ENCODE data around the gene TTLL5.
"Not testable (repeated sequence)": the region's sequence is repeated elsewhere in the genome, so short reads cannot be mapped to it uniquely, and the experiment has no call there.

The TTLL5 gene

DNA sequence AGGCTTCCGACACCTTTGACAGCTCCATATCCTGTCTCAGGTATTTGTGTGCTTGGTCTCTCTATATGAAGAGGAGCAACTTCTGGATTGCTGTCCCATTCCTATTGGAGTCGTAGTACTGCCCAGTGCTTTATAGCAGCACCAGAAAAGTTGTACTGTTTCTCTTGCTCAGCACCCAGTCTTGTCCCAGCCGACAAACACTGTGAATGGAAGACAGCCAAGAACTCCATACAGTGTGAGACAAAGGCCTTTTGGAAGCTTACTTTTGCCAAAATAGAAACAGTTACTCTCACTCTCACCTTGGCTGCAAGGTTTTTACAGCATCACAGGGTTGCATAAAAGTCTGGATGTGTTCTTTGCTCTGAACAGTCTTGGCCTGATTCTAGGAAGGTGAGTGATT, 215.5 kb downstream of the TTLL5 start:
- no peak for DNase-seq

DNA sequence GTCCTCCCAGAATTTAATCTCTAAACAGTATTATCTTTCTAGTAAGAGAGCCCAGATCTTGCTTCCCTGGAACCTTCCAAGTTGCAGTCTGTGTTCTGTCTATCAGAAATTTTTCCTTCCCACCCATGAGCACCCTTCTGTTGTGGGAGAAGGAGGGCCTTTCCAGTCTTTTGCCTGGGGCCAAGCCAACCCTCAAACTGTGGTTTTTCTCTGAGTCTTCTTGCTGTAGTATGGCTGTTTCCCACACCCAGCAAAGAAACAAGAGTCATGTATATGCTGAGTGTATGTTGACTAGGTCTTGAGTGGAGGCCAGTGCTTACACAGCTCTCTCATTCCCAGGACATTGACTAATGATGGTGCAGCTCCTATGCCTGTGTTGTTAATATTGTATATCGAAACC, 216.2 kb downstream of the TTLL5 start:
- DNase-seq, result no peak

DNA sequence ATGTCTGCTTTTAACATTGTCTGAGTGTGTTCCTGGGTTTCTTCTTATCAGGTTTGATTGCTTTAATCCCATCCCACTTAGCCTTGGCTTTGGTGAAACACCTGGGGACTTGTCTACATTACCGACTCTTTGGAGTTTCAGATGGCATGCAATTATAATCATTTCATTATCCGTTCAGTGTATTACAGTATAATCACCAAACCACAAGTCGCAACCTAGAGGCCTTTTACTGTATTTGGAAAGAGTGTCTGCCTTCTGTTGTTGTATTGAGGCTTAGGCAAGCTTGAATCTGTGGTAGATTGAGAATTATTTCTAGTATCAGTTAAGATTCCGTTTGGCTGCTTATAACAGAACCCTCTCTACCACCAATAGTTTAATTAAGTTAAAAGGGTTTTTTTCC, 216.8 kb downstream of the TTLL5 start:
- no peak for DNase-seq

DNA sequence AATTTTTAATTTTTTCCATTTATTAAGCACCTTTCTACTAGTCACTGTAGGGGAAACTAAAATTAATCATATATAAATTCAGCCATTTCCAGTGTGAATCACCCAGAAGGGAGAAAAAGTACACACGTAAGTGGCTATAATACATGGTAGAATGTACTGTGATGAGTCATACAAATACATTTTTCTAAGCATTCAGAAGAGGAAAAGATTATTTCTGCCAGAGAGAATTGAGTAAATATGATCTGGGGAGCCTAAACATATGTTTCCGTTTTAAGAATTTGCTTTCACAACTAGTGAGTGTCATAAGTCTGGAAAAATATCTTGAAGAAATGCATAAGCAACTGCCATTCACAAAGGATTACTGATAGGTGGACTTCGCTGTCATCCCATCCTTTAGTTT, 218.0 kb downstream of the TTLL5 start:
- peak in 1 of 2 donors; percentile 1 for DNase-seq

DNA sequence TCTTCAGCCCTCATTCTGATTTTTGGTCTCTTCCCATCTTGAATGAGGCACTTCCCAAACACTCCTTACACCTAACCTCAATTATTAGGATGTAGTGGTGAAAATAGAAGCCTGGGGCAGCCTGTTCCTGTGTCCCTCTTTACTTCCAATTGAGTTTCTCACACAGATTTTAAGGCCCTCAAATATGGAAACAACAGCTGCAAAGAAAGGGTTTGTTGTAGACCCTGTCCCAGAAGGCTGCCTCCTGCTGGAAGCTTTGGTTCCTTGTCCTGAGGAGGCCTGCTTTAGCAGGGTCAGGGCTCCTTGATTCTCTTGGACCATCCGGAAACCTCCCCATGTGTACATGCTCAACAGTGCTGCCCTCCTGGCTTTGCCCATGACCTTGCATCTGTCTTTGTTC, 219.5 kb downstream of the TTLL5 start:
- DNase-seq, result no peak

DNA sequence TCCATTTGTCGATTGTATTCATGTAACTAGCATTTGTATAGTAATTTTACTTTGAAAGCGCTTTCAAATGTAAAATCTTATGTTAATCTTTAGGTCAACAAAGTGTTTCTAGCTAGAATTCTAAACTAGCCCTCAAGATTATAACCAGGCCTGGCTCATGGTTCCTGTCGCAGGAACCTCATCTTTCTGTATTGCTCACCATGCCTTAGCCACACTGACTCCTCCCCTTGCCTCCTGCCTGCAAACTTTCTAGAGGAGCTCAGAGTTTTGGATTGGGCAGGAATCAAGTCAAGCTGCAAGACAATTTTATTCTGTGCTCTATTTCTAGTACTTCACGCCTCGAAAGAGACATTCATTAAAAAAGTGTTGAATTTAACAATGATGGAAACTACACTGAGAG, 220.9 kb downstream of the TTLL5 start:
- no peak for DNase-seq

DNA sequence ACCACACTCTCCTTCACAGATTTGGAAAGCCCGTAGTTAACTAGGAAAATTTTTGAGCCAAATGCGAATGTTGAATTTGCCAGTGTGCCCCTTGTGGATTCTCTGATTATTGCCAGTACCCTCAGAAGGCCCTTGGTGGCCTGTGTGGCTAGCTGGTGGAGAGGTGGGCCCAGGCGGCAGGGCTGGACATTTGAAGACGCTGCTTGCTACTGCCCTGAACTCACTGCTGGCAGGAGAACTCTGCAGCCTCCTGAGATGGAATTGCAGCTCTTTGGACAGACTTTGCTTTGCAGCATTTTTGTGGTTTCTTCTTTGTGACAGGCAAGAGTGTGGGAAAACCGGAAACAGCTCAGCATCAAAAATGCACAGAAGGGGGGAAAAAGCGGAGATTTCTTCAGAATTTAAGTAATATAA, 223.2 kb downstream of the TTLL5 start:
- DNase-seq, result no peak

DNA sequence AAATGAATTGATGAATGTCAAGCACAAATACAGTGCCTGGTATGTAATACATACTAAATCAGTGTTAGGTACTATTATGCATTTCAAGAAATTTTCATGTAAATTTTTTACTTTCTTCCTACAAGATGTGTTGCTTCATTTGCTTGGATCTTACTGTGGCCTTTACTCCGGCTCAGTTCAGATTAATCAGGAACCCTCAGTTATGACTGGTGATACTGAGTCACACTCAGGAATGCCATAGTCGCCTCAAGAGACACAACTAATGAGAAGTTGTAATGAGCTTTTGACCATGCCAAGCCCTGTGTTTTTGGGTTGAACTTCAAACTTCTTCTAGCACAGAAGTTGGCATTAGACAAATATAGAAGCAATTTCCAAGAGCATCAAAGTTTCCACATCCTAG, 224.8 kb downstream of the TTLL5 start:
- no peak for DNase-seq

DNA sequence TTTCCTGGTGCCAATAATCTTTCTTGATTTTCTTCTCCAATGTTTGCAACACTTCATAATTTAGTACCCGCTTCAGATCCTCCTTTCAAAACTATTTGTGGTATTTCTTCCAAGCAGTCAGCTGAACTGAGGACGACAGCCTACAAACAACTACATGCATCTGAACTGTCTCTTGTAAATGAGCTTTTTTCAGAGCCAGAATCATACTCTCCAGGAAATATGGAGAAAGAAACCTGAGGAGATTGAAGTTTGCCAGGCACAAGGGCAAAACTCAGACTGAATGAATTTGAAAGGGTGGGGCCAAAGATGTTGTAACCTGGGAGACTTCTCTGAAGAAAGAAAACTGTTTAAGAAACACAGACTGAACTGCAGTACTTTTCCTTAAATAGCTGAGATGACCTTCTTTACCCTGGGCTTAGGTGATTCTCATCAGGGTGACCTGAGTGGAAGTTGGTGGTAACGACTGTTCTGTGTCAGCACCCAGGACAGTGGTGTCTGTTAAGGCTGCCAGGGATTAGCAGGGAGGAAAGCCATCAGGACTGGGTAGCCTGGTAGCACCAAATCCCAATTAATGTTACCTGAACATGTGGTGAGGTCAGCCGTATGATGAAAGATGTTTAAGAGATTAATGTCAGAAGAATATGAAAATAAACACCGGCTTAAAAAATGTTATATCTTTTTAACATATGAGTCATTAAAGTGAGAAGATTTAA, 225.7 kb downstream of the TTLL5 start:
- DNase-seq, result no peak

DNA sequence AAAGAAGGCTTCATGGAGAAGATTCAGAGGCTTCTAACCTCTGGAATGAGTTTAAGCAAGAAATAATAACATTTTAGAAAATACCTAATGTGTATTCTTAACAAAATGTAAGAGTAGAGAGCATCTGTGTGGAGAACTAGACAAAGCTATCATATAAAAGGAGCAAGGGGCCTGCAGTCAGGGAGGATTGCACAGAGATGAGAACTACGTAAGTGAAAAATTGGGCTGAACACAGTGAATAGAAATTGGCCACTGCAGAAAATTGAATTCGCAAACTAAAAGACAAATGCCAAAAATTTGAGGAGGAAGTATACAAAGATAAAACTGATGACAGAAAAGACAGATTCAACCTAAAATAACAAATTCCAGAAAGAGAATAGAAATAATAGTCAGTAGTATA, 227.9 kb downstream of the TTLL5 start:
- DNase-seq, result no peak

DNA sequence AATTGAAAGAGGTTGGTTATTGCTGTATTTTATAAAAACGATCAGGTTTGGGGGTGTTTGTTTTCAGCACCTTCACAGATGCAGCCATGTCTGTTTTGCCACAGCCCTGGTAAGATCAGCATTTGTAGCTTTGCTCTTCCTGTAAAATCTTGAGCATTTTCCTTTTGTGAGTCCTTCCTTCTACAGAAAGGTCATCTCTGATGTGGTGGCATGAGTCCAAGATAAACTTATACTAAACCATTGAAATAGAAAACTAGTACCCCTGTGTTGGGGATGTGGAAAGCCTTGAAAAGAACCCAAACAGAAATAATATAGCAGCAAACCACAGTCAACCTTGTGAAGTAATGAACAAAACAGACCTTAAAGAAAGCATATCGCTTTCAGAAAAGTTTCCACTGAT, 235.3 kb downstream of the TTLL5 start:
- DNase-seq, result no peak

DNA sequence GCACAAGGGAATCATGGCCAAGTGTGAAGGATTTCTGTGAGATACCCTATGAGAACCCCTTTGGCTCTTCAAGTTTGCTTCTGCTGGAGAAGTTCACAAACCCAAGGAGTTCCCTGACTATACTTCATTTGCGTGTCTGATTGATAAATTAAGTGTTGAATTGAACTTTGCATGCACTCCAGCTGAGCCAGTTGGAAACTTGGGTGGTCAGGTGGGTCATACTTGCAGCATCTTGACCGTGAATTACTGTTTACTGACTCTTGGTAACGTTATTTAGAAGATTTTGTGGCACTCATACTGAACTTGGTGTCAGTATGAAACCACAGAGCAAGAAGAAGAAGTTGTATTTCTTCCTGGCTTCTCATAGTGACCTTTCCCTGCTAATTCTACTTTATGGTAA, 243.3 kb downstream of the TTLL5 start:
- DNase-seq, result no peak

DNA sequence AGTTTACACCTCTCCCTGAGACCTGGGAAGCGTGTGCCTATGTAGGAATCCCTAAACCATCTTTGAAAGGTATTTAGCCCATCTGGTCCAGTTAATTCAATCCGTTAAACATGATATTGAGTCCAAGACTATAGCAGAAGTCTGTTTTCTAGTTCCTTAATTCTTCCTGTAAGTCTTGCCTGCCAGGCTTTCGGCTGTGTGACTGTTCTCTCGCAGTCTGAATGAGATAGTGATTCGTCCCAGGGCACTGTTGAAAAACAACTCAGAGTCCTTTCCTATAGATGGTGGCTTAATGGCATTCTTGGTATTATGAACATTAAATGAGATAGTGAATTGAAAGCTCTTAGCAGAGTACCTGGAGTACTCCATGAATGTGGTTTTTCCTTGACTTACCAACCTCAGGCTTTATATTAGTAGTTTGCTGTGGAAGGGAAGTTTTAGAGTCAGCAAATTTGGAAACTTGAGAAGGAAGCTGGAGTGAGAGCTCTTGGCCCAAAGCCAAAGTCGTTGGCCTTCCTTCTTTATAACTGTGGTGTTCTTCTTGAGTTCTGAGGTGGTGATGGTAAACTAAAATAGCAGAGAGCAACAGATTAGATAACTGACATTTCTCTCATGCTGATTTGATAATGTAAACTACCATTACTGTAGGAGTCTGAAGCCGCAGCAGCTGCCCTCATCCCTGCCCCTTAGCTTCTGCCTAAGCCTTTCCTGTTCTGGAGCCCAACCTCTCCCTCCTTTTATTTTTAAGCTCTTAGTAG, 244.3 kb downstream of the TTLL5 start:
- DNase-seq, result no peak

DNA sequence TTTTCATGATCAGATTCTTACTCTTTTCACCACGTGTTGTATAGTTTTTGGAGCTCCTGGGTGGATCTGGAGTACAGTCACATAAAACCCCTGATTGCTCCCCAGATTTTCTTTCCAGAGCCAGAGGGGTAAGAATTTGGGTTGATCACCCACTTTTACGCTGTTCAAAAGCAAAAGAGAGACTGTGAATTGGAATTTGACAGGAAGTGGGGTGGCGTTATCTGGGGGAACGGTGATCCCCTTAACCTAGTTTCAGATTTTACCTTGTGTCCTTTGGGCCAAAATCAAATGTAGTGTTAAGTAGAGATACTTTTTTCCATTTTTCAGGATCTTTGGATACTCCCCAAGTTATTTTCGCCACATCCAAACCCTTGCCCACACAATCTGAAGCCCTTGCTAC, 245.2 kb downstream of the TTLL5 start:
- DNase-seq, result no peak

DNA sequence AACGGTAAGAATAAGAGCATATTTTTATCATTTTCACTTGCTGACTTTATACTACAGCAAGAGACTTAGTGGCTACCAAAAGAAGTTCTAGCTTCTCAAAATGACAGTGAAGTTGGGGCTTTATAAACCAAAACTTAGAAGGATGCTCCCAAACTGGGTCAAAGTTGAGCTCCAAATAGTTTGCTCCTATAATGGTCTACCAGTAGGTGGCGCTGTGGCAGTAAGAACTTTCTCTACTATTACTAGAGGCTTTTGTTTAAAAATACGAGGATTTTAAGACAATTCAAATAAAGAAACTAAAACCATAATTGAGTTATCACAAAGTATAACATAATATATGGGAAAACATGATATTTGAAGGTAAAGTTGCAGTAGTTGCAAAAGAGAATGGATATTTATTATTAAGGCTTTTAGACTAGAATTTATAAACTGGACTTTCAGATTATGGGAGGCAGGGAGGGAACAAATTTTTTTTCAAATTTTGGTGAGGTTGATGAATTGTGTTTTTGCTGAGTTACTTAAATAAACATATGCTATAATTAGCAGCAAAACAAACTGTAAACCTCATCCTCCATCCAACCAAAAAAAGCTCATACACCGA, 245.7 kb downstream of the TTLL5 start:
- DNase-seq, result peak; percentile 54 to 66

DNA sequence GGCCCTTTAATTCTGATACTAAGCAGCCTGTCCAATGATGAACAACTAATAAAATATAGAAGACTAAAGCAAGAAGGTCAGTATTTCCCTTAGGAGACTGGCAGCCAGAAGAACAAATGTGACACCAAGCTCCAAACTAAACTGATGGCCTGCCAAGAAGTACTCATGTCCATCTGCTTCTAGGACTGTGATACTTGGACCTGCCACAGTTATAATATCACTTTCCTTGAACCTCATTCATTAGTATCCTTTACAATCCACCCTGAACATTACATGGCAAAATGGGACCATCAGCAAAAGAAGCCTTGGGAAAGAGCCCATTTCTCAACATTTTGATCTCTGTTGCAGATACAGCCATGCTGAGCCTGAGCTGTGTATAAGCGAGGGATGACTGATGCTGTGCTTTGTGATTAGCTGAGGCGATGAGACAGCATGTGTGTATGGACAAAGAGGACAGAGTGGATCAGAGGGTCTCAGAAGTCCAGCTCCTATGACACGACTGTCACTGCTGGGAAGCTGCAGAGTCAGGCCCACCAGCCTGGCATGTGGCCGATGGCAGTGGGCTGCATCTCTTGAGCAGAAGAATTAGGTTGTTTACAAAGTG, 246.8 kb downstream of the TTLL5 start:
- no peak for DNase-seq

DNA sequence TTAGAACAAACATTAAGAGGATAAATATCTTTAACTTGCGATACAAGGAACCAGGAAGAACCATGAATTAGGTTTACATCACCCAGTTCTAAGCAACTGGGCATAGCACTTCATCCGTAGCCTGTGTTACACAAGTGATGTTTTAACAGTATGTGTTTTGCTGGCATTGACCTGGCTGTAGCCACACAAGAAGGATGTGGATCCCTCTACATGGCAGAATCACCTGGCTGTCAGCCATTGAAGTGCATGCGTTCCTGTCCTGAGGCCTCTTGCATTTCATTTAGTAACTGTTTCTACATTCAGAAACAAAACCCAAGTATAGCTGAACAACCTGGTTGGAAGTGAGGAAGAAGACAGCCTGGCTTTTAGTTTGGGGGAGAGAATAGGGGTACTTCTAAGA, 248.6 kb downstream of the TTLL5 start:
- DNase-seq, result no peak

DNA sequence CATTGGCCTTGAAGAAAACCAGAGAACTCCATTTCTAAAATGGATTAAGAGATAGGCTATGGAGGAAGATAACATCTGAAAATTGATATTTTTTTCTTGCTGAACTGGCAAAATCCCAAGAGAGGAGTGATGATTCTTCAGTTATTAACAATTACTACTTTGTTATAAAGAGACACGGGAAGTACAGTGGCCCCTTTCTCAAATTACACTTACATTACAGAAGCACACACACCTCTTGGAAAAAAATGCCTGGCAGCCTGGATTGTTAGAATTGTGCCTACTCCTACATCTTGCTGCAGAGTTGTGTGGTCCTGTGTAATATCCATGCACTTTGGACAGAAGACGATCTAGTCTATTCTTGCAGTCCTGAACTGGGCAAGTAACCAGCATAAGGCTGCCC, 249.0 kb downstream of the TTLL5 start:
- no peak for DNase-seq

DNA sequence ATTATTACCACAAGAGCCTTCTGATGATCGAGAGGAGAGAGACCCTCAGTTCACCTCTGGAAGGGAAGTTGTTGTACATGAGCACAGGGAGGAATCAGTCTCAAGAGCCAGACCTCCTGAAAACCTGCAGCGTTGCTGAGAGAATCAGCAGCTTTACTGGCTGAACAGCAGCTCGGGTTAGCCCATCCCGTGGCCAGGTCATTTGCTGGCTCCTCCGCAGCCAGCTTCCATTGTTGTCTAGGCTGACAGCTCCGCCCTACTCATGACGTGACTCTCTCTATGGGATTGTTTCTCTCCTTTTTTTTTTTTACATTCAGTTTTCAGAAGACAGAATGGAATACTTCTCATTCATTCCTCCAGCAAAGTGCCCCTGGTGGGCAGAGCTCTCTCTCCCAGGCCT, 250.8 kb downstream of the TTLL5 start:
- DNase-seq, result no peak

DNA sequence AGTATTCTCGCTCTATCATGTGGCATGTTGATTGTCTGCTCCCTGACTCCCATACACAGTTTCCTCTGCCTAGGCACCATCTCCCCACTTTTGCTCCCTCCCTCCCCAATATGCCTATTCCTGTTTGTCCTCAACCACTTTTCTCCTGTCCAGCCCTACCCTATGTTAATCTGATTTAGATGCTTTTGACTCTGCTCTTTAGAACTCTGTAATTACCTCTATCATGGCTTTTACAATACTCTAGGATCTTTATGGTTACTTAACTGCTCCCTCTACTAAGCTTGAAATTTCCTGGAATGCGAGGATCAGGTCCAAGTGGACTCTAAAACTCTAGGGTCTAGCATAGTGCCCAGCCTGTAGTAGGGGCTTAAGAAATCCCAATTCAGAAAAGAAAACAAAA, 252.1 kb downstream of the TTLL5 start:
- DNase-seq, result no peak

DNA sequence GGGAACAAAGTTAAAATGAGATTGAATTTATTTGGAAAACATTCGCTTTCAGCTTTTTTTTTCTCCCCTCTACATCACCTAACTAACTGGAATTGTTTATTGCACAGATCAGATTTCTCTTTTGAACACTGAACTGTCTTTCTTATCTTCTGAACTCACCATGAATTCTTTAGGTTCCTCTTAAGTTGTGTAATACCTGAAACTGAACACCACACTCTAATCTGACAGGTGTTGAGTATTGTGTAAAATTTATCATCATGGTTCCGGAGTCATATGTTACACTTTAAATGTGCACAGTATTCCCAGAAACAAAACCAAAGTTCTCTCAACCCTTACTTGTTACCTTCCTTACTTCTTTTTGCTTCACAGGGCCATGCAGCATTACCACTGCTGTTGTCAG, 254.0 kb downstream of the TTLL5 start:
- no peak for DNase-seq

DNA sequence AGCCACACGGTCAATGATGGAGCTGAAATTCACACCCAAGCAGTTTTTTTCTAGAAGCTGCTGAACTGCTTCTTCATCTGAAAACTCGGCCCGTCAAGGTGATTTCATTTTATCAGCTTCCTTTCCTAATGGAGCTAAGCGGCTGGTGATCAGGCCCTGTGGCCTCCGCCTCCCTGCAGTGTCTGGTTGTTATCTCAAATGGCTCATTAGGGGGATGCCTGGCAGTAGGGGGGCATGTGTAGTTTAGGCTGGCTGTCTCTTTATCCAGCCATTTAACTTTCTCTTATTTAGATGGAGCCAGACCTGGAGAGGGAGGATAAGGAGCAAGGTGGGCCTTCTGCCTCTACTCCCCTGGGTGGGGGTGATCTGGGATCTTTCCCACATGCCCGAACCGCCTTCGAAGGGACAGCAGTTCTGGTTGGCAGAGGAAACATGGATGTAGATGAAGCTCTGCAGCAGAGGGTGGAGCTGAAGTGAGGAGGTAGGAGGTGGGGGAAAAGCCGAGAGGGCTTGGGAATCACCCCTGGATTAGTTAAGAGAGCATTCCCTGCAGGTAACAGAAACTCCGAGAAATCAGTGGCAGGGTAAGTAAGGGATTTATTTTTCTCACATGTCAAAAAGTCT, 256.4 kb downstream of the TTLL5 start:
- DNase-seq, result no peak

DNA sequence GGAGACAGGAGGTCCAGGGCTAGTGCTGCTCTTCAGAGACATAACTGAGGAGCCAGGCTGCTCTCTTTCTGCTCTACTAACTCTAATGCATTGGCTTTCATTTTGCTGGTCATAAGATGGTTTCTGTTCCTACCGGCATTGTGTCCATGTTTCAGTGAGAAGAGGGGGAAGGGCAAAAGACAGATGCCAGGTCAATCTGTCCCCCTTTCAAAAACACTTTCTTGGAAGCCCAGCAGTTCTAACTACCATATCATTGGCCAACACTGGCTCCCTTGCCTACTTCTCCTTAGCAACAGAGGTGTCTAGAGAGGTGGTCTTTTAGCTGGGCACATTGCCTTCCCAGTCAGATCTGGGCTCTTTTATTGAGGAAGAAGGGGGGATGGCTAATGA, 256.9 kb downstream of the TTLL5 start:
- DNase-seq, result no peak

DNA sequence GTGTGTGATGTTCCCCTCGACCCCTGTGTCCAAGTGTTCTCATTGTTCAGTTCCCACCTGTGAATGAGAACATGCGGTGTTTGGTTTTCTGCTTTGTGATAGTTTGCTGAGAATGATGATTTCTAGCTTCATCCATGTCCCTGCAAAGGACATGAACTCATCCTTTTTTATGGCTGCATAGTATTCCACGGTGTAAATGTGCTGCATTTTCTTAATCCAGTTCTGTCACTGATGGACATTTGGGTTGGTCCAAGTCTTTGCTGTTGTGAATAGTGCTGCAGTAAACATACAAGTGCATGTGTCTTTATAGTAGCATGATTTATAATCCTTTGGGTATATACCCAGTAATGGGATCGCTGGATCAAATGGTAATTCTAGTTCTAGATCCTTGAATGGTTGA, 259.4 kb downstream of the TTLL5 start:
- DNase-seq, result not testable (repeated sequence)
